Transverse colon (tissue), 4 donors: Measurements from ENCODE around the gene OBSCN. TPM values are rescaled to one million over a fixed set of nuclear protein-coding genes. Genes with fewer than 3 reads are reported as not detected.
A peak's percentile ranks its signal among the peaks of the same experiment; 100 is the strongest.

Experiments
- DNase-seq: peaks from one replicate; pipeline ENCODE4 v3.0.0-alpha.2; 2019
- H3K27ac ChIP-seq, 4 donors: fragments of 200-600 bp; sonication (generic); 2 replicates each; pipeline ENCODE4 v1.5.1; 2016 to 2018; ENCODE audit warnings: inconsistent platforms in 4 of 4
- H3K27me3 ChIP-seq: fragments of 200-600 bp; sonication (generic); 2 replicates; pipeline ENCODE4 v1.5.1; 2017; ENCODE audit warnings: inconsistent platforms
- H3K36me3 ChIP-seq, 4 donors: fragments of 200-600 bp; sonication (generic); 2 replicates each; pipeline ENCODE4 v1.5.1; 2017 to 2019; ENCODE audit warnings: inconsistent platforms in 4 of 4
- H3K4me1 ChIP-seq, 4 donors: fragments of 200-600 bp; sonication (generic); 2 replicates each; pipeline ENCODE4 v1.5.1; 2017 to 2020; ENCODE audit warnings: inconsistent platforms in 4 of 4
- H3K4me3 ChIP-seq, 4 donors: fragments of 200-600 bp; sonication (generic); 1 replicate in 1 of 4; 2 replicates in 3 of 4; pipeline versions ENCODE4 v1.5.1 to v1.6.1; 2017 to 2019; ENCODE audit warnings: inconsistent platforms in 4 of 4
- H3K9me3 ChIP-seq, 2 donors: fragments of 200-600 bp; sonication (generic); 2 replicates each; pipeline ENCODE4 v1.5.1; 2017 to 2019; ENCODE audit warnings: inconsistent platforms in 2 of 2
- CTCF ChIP-seq, 5 experiments: fragments of 200-600 bp in 3 of 5; fragments of 450-650 bp in 2 of 5; sonication (generic) in 3 of 5; IDR thresholded peaks; 1 replicate in 2 of 5; 2 replicates in 3 of 5; pipeline ENCODE4 v1.5.1; 2016 to 2017; ENCODE audit warnings: antibody characterized with exemption in 5 of 5, inconsistent platforms in 3 of 5, mild to moderate bottlenecking in 2 of 5, moderate library complexity in 1 of 5
- EP300 ChIP-seq: sonication (generic); formaldehyde crosslinking; IDR thresholded peaks from one replicate; pipeline ENCODE4 v1.6.1; 2017; ENCODE audit warnings: antibody characterized with exemption, low read depth
- POLR2A ChIP-seq: fragments of 450-650 bp; IDR thresholded peaks from one replicate; pipeline ENCODE4 v1.6.1; 2016; ENCODE audit warnings: antibody characterized with exemption, mild to moderate bottlenecking, moderate library complexity
- POLR2AphosphoS5 ChIP-seq, 3 donors: sonication (generic); formaldehyde crosslinking; IDR thresholded peaks; one replicate each; pipeline ENCODE4 v1.6.1; 2016; ENCODE audit warnings: antibody characterized with exemption in 3 of 3
- WGBS, 2 donors: methylation state at CpG; one replicate each; pipeline ENCODE4 v1.1.5; 2018; ENCODE audit warnings: low coverage in 1 of 2; 5-methylcytosine and 5-hydroxymethylcytosine counted together
- in situ Hi-C, 4 donors: fragments of 200-750 bp; cut with MboI; loops; one replicate each; pipeline versions ENCODE4 v1.15.0 to v1.15.1; 2017; ENCODE audit warnings: low sequenced_read_pairs in 3 of 4, low pct_ligation_motif_present in 1 of 4, low pct_unique_long_range_greater_than_20kb in 1 of 4
- intact Hi-C: fragments of 100-400 bp; cut with DNase I; formaldehyde crosslinking; loops from one replicate; pipeline ENCODE4 v1.15.1; 2023; ENCODE audit warnings: low total_unique reads
- total RNA-seq, 4 donors: library from RNA; depleted of rRNA; stranded (reverse); fragments of >200 nt; gene quantifications; one replicate each; pipeline ENCODE4 v1.1.0, GENCODE V29; 2016

The OBSCN gene
- total RNA-seq, 4 donors from 2014 or later, result 11.9 to 21.7 (median 15.8) TPM

GRCh38 chr1:228175316-228176023 lies 32.4 kb upstream of the OBSCN start:
- peaks cover 0 to 13% (median 2%) of the 10 kb centered on the region in 4 donors for H3K4me1 ChIP-seq
- 90% methylated on average over 16 of the region's 18 CpGs; no CpG with 5 or more reads in 1 of the 2 donors for WGBS, 2 donors
- H3K36me3 ChIP-seq, result no peaks in the 10 kb centered on the region
- in situ Hi-C loops, result loop anchor here in 1 of 4 donors (10.0 kb wide), 1 partner anchor 51 kb away; no protein-coding TSS in a partner anchor
- DNase-seq, result no peak
- intact Hi-C loops, result no loop called here
- H3K27me3 ChIP-seq, result no peaks in the 10 kb centered on the region
- H3K27ac ChIP-seq, result peak overlapping the region in 2 of 4 donors; percentile 35 to 43
- peak overlapping the region in 1 of 4 donors; percentile 26 for H3K4me3 ChIP-seq
- TF ChIP-seq POLR2A (no peak), CTCF (IDR thresholded peaks at IDR 0.05) (no peak), POLR2AphosphoS5 (IDR thresholded peaks at IDR 0.05) (no peak), EP300 (no peak)
- H3K9me3 ChIP-seq, result no peaks in the 10 kb centered on the region

- Histone ChIP-seq H3K27me3 (no peaks in the 10 kb centered on the region), H3K4me1 (peaks cover 0 to 13% (median 2%) of the 10 kb centered on the region in 4 donors), H3K27ac (peak overlapping the region in 2 of 4 donors; percentile 23 to 43), H3K4me3 (no peak overlapping the region), H3K9me3 (no peaks in the 10 kb centered on the region), H3K36me3 (no peaks in the 10 kb centered on the region)
- intact Hi-C loops, result no loop called here
- no peak for TF ChIP-seq CTCF (IDR thresholded peaks at IDR 0.05)
- no peak for TF ChIP-seq POLR2AphosphoS5 (IDR thresholded peaks at IDR 0.05)
- no peak for TF ChIP-seq EP300
- no peak for TF ChIP-seq POLR2A
- 91% methylated on average over 4 of the region's 4 CpGs; no CpG with 5 or more reads in 1 of the 2 donors for WGBS, 2 donors
- in situ Hi-C loops, result loop anchor here in 1 of 4 donors (10.0 kb wide), 1 partner anchor 51 kb away; no protein-coding TSS in a partner anchor
- no peak for DNase-seq
Observed at GRCh38 chr1:228176024-228176395, 31.8 kb upstream of the OBSCN start.

- WGBS, 2 donors, result 90% methylated on average over 19 of the region's 19 CpGs; no CpG with 5 or more reads in 1 of the 2 donors
- in situ Hi-C loops, result loop anchor here in 1 of 4 donors (10.0 kb wide), 1 partner anchor 52 kb away; no protein-coding TSS in a partner anchor
- H3K27ac ChIP-seq, result peak overlapping the region in 2 of 4 donors; percentile 23 to 43
- H3K36me3 ChIP-seq, result no peaks in the 10 kb centered on the region
- H3K9me3 ChIP-seq, result no peaks in the 10 kb centered on the region
- DNase-seq, result no peak
- no peak for TF ChIP-seq CTCF (IDR thresholded peaks at IDR 0.05)
- TF ChIP-seq EP300, result no peak
- no peak for TF ChIP-seq POLR2A
- no peak for TF ChIP-seq POLR2AphosphoS5 (IDR thresholded peaks at IDR 0.05)
- intact Hi-C loops, result no loop called here
- no peak overlapping the region for H3K4me3 ChIP-seq
- peaks cover 0 to 13% (median 2%) of the 10 kb centered on the region in 4 donors for H3K4me1 ChIP-seq
- H3K27me3 ChIP-seq, result no peaks in the 10 kb centered on the region
Observed at GRCh38 chr1:228176461-228177182, 31.2 kb upstream of the OBSCN start.

- no peak overlapping the region for H3K4me3 ChIP-seq
- H3K9me3 ChIP-seq, result no peaks in the 10 kb centered on the region
- peaks cover 0 to 13% (median 2%) of the 10 kb centered on the region in 4 donors for H3K4me1 ChIP-seq
- no peak for TF ChIP-seq POLR2A
- TF ChIP-seq POLR2AphosphoS5 (IDR thresholded peaks at IDR 0.05), result no peak
- no peak for TF ChIP-seq EP300
- no peak for TF ChIP-seq CTCF (IDR thresholded peaks at IDR 0.05)
- intact Hi-C loops, result no loop called here
- peak overlapping the region; percentile 5 to 43 (median 30) for H3K27ac ChIP-seq
- WGBS, 2 donors, result 67 to 82% methylated on average over 1 to 5 of the region's 5 CpGs
- in situ Hi-C loops, result loop anchor here in 1 of 4 donors (10.0 kb wide), 1 partner anchor 52 kb away; no protein-coding TSS in a partner anchor
- no peaks in the 10 kb centered on the region for H3K36me3 ChIP-seq
- no peak for DNase-seq
- H3K27me3 ChIP-seq, result no peaks in the 10 kb centered on the region
Observed at GRCh38 chr1:228177183-228177475, 30.7 kb upstream of the OBSCN start.
